Lung (tissue), 12 donors: Measurements from ENCODE around the gene DNMT3A. TPM values are rescaled to one million over a fixed set of nuclear protein-coding genes. Genes with fewer than 3 reads are reported as not detected.

Source experiments
- ATAC-seq: fragments of 200-7000 bp; cut with Tn5 transposase; one replicate; pipeline ENCODE4 v1.9.1; 2020; ENCODE audit warnings: moderate number of reproducible peaks; ENCODE audit not compliant: insufficient read depth, low FRiP score
- DNase-seq, 3 donors: peaks; one replicate each; pipeline ENCODE4 v3.0.0-alpha.2; 2013 to 2017
- H3K27ac ChIP-seq, 2 donors: one replicate each; pipeline ENCODE4 v1.5.1; 2013; ENCODE audit warnings: mild to moderate bottlenecking in 2 of 2, moderate library complexity in 2 of 2, control low read depth in 1 of 2, inconsistent platforms in 1 of 2, low read depth in 1 of 2, low read length in 1 of 2
- H3K27me3 ChIP-seq, 3 donors: one replicate each; pipeline ENCODE4 v1.5.1; 2013; ENCODE audit warnings: low read length in 2 of 3; ENCODE audit not compliant: control insufficient read depth in 3 of 3, insufficient read depth in 3 of 3
- H3K36me3 ChIP-seq, 4 donors: one replicate each; pipeline ENCODE4 v1.5.1; 2013; ENCODE audit warnings: low read length in 4 of 4, mild to moderate bottlenecking in 1 of 4, moderate library complexity in 1 of 4; ENCODE audit not compliant: control insufficient read depth in 4 of 4, insufficient read depth in 4 of 4
- H3K4me1 ChIP-seq, 5 donors: one replicate each; pipeline ENCODE4 v1.5.1; 2013; ENCODE audit warnings: low read length in 5 of 5, mild to moderate bottlenecking in 2 of 5, moderate library complexity in 1 of 5; ENCODE audit not compliant: control insufficient read depth in 5 of 5, insufficient read depth in 5 of 5
- H3K4me3 ChIP-seq: one replicate; pipeline ENCODE4 v1.5.1; 2013; ENCODE audit warnings: mild to moderate bottlenecking, control low read depth, moderate library complexity
- H3K9ac ChIP-seq, 2 donors: one replicate each; pipeline ENCODE4 v1.5.1; 2013; ENCODE audit warnings: low read length in 2 of 2, control low read depth in 1 of 2; ENCODE audit not compliant: insufficient read depth in 1 of 2
- H3K9me3 ChIP-seq, 4 donors: one replicate each; pipeline ENCODE4 v1.5.1; 2013; ENCODE audit warnings: low read length in 3 of 4, mild to moderate bottlenecking in 1 of 4, moderate library complexity in 1 of 4; ENCODE audit not compliant: control insufficient read depth in 4 of 4, insufficient read depth in 3 of 4
- CTCF ChIP-seq: IDR thresholded peaks from 2 replicates; pipeline ENCODE4 v1.5.1; 2012; ENCODE audit warnings: mild to moderate bottlenecking; ENCODE audit errors: control extremely low read depth, extremely low read depth
- WGBS, 2 donors: extraction: QIAGEN DNeasy Blood & Tissue Kit; methylation state at CpG; one replicate each; pipeline ENCODE4 v1.1.7; 2013; 5-methylcytosine and 5-hydroxymethylcytosine counted together
- polyA plus RNA-seq, 2 donors: library from polyadenylated mRNA; stranded (reverse); fragments of 200-250 nt; gene quantifications; one replicate each; pipeline ENCODE4 v1.2.1, GENCODE V29; 2013
- total RNA-seq, 2 donors: library from RNA; depleted of rRNA in 1 of 2; stranded (reverse); fragments of >200 nt in 1 of 2; gene quantifications; one replicate each; pipeline ENCODE4 v1.2.1, GENCODE V29; 2014 to 2021
- donor health status: control.
- donor health status: control.
- donor health status: Bipolar disorder and iron deficiency.
- donor health status: healthy.
- donor health status: DM: yes; HTN: yes; CAD: no.

DNMT3A gene
- total and polyA plus RNA-seq, 4 donors, result 9.2 to 61.0 (median 26.9) TPM

GRCh38 chr2:25372405-25373268 lies 30.9 kb upstream of the DNMT3A start:
- H3K27ac ChIP-seq, result no peak overlapping the region
- no peak overlapping the region for H3K9ac ChIP-seq

GRCh38 chr2:25371253-25372241 lies 29.8 kb upstream of the DNMT3A start:
- H3K36me3 ChIP-seq, result no peaks in the 10 kb centered on the region
- no peaks in the 10 kb centered on the region for H3K9me3 ChIP-seq
- H3K27me3 ChIP-seq, result no peaks in the 10 kb centered on the region
- no peak overlapping the region for H3K27ac ChIP-seq
- no peak for TF ChIP-seq CTCF
- H3K4me1 ChIP-seq, result peaks cover 0 to 12% (median 1%) of the 10 kb centered on the region in 5 donors
- WGBS, 2 donors, result 82 to 89% methylated on average over 27 of the region's 27 CpGs
- ATAC-seq (no peak), DNase-seq (peak; percentile 53 to 77 (median 76))
- no peak overlapping the region for H3K4me3 ChIP-seq
- H3K9ac ChIP-seq, result no peak overlapping the region

More at GRCh38 chr2:25372405-25373268, 30.9 kb upstream of the DNMT3A start:
- DNase-seq, result peak in 2 of 3 donors; percentile 26 to 49
- no peak for TF ChIP-seq CTCF
- ATAC-seq, result no peak
- H3K4me1 ChIP-seq, result peaks cover 0 to 21% (median 8%) of the 10 kb centered on the region in 5 donors
- H3K9me3 ChIP-seq, result no peaks in the 10 kb centered on the region
- no peaks in the 10 kb centered on the region for H3K27me3 ChIP-seq
- no peaks in the 10 kb centered on the region for H3K36me3 ChIP-seq
- 86 to 89% methylated on average over 25 of the region's 25 CpGs for WGBS, 2 donors
- H3K4me3 ChIP-seq, result no peak overlapping the region

- no peak for ATAC-seq
- no peak for DNase-seq
- Histone ChIP-seq H3K27ac (no peak overlapping the region), H3K36me3 (no peaks in the 10 kb centered on the region), H3K9ac (no peak overlapping the region), H3K9me3 (no peaks in the 10 kb centered on the region), H3K27me3 (no peaks in the 10 kb centered on the region), H3K4me3 (no peak overlapping the region), H3K4me1 (peaks cover 0 to 4% (median 0%) of the 10 kb centered on the region in 5 donors)
- 73 to 86% methylated on average over 5 of the region's 5 CpGs for WGBS, 2 donors
- no peak for TF ChIP-seq CTCF
Measured at GRCh38 chr2:25369876-25370275, 28.2 kb upstream of the DNMT3A start.
